K562 (cell line): ENCODE data around the gene VPS35L. TPM values are rescaled to one million over a fixed set of nuclear protein-coding genes. Genes with fewer than 3 reads are reported as not detected.

Experiments
- ATAC-seq: fragments of 200-7000 bp; cut with Tn5 transposase; 3 replicates; pipeline ENCODE4 v1.9.1; 2020; ENCODE audit warnings: moderate library complexity
- BruUV-seq: library from RNA; stranded (reverse); fragments of 400-500 nt; replicated peaks from 2 replicates; lab custom pipeline; 2021; lab: Mats Ljungman, UMichigan
- CTCF ChIA-PET: fragments of 300-600 bp; formaldehyde crosslinking; extraction: SDS; loops from one replicate; lab custom pipeline; 2021; ENCODE audit warnings: low intra/inter-chr PET ratio; lab: Yijun Ruan, JAX
- POLR2A ChIA-PET: fragments of 300-600, 350-650 bp; sonication (Branson Sonifier 250); formaldehyde crosslinking; extraction: SDS; loops from one replicate; lab custom pipeline; 2021; ENCODE audit warnings: antibody characterized with exemption, inconsistent platforms; lab: Yijun Ruan, JAX
- DNase-seq, 4 experiments: peaks; one replicate each; pipeline versions ENCODE4 v3.0.0 to v3.0.0-alpha.2; 2011 to 2018; ENCODE audit warnings: low spot score in 3 of 4, mixed read lengths in 3 of 4; ENCODE audit errors: extremely low read depth in 1 of 4
- FAIRE-seq: peaks from 2 replicates; lab custom pipeline; 2011; peaks lifted over from hg19 to GRCh38; lab: Jason Lieb, UNC
- H2AFZ ChIP-seq: 2 replicates; pipeline ENCODE4 v1.6.0; 2011; ENCODE audit warnings: low read depth, low read length, control low read depth, inconsistent platforms
- H3K27ac ChIP-seq: fragments of 200-600 bp; 3 replicates; pipeline ENCODE4 v1.8.0; 2011; ENCODE audit warnings: low read depth, mild to moderate bottlenecking, control low read depth, inconsistent platforms, low read length, moderate library complexity, mixed read lengths; ENCODE audit errors: extremely low read depth
- H3K27me3 ChIP-seq, 2 experiments: fragments of 300-600 bp in 1 of 2; 2 replicates in 1 of 2; 3 replicates in 1 of 2; pipeline versions ENCODE4 v1.6.0 to v1.8.0; 2011; ENCODE audit warnings: inconsistent platforms in 2 of 2, low read length in 2 of 2, mild to moderate bottlenecking in 1 of 2, mixed read lengths in 1 of 2, moderate library complexity in 1 of 2; ENCODE audit not compliant: control insufficient read depth in 2 of 2, insufficient read depth in 2 of 2
- H3K36me3 ChIP-seq: fragments of 300-600 bp; 3 replicates; pipeline ENCODE4 v1.8.0; 2011; ENCODE audit warnings: mild to moderate bottlenecking, low read length, inconsistent platforms; ENCODE audit not compliant: control insufficient read depth, insufficient read depth
- H3K4me1 ChIP-seq, 2 experiments: fragments of 200-600 bp in 1 of 2; replicated peaks in 1 of 2; 2 replicates in 1 of 2; 3 replicates in 1 of 2; pipeline versions ENCODE4 v1.5.1 to v1.8.0; 2011; ENCODE audit warnings: inconsistent platforms in 2 of 2, low read length in 2 of 2, mild to moderate bottlenecking in 1 of 2, mixed read lengths in 1 of 2, moderate library complexity in 1 of 2; ENCODE audit not compliant: control insufficient read depth in 2 of 2, insufficient read depth in 2 of 2
- H3K4me2 ChIP-seq: 2 replicates; pipeline ENCODE4 v1.6.1; 2011; ENCODE audit warnings: low read length, control low read depth, inconsistent platforms, mixed read lengths; ENCODE audit not compliant: insufficient read depth
- H3K4me3 ChIP-seq: fragments of 200-600 bp; sonication (generic), shearing (Covaris generic); 2 replicates; pipeline ENCODE4 v1.5.1; 2016; ENCODE audit warnings: control low read depth, inconsistent platforms
- H3K79me2 ChIP-seq: fragments of 200-600 bp; 3 replicates; pipeline ENCODE4 v1.8.0; 2011; ENCODE audit warnings: low read length, inconsistent platforms; ENCODE audit not compliant: control insufficient read depth, insufficient read depth
- H3K9ac ChIP-seq, 2 experiments: 2 replicates each; pipeline versions ENCODE4 v1.6.0 to v1.6.1; 2011; ENCODE audit warnings: low read depth in 2 of 2, low read length in 2 of 2, control low read depth in 1 of 2, inconsistent platforms in 1 of 2, mild to moderate bottlenecking in 1 of 2, mixed read lengths in 1 of 2; ENCODE audit not compliant: insufficient read depth in 1 of 2
- H3K9me1 ChIP-seq: one replicate; pipeline ENCODE4 v1.6.0; 2011; ENCODE audit warnings: inconsistent platforms, mild to moderate bottlenecking, low read length, moderate library complexity; ENCODE audit not compliant: control insufficient read depth, insufficient read depth
- H3K9me3 ChIP-seq: replicated peaks from 2 replicates; pipeline ENCODE4 v1.5.1; 2011; ENCODE audit warnings: low read depth, low read length, inconsistent platforms; ENCODE audit not compliant: control insufficient read depth, insufficient read depth
- H4K20me1 ChIP-seq: replicated peaks from 2 replicates; pipeline ENCODE4 v1.6.1; 2011; ENCODE audit warnings: low read length, inconsistent platforms, mixed read lengths; ENCODE audit not compliant: control insufficient read depth, insufficient read depth
- BRCA1 ChIP-seq, 2 experiments: fragments of 450-650 bp in 1 of 2; sonication (generic) in 1 of 2; formaldehyde crosslinking in 1 of 2; IDR thresholded peaks; 2 replicates each; pipeline versions ENCODE4 v1.5.0 to v1.6.1; 2017 to 2020; ENCODE audit warnings: mild to moderate bottlenecking in 1 of 2, missing genetic modification reagents in 1 of 2
- CXXC5 ChIP-seq: fragments of 250-450 bp; sonication (Bioruptor Pico); IDR thresholded peaks from 2 replicates; pipeline ENCODE4 v1.8.0; 2022; ENCODE audit warnings: inconsistent platforms, mild to moderate bottlenecking, moderate library complexity
- ETV1 ChIP-seq: fragments of 450-650 bp; conservative IDR thresholded peaks from 2 replicates; pipeline ENCODE4 v1.6.1; 2016; ENCODE audit warnings: missing genetic modification characterization, control low read depth, low read depth, missing compliant biosample characterization
- EWSR1 ChIP-seq: fragments of 450-650 bp; IDR thresholded peaks from 2 replicates; pipeline ENCODE4 v1.6.1; 2018; ENCODE audit warnings: borderline replicate concordance, mild to moderate bottlenecking, low read depth, moderate library complexity; ENCODE audit not compliant: partially characterized antibody
- HNRNPLL ChIP-seq: fragments of 200-400 bp; formaldehyde crosslinking; IDR thresholded peaks from 2 replicates; pipeline ENCODE4 v1.6.1; 2017; ENCODE audit warnings: low read length, low read depth, mild to moderate bottlenecking; ENCODE audit not compliant: poor library complexity, severe bottlenecking
- KDM2B ChIP-seq: fragments of 250-450 bp; sonication (Bioruptor Pico); IDR thresholded peaks from 2 replicates; pipeline ENCODE4 v1.8.0; 2021; ENCODE audit warnings: mild to moderate bottlenecking, moderate library complexity
- KHSRP ChIP-seq: fragments of 450-650 bp; IDR thresholded peaks from 2 replicates; pipeline ENCODE4 v1.6.1; 2017
- KLF1 ChIP-seq: fragments of 450-650 bp; IDR thresholded peaks from 2 replicates; pipeline ENCODE4 v1.6.1; 2016; ENCODE audit warnings: missing genetic modification characterization, missing compliant biosample characterization
- POU5F1 ChIP-seq: fragments of 150-350 bp; IDR thresholded peaks from 2 replicates; pipeline ENCODE4 v1.6.1; 2014; ENCODE audit warnings: borderline replicate concordance, low read length, low read depth, mild to moderate bottlenecking; ENCODE audit not compliant: partially characterized antibody
- SAFB ChIP-seq: fragments of 200-400 bp; formaldehyde crosslinking; IDR thresholded peaks from 2 replicates; pipeline ENCODE4 v1.6.1; 2017; ENCODE audit warnings: low read depth, low read length, borderline replicate concordance
- ZNF121 ChIP-seq: sonication (generic); formaldehyde crosslinking; conservative IDR thresholded peaks from 2 replicates; pipeline ENCODE4 v1.8.0; 2022; ENCODE audit warnings: missing genetic modification reagents
- WGBS: fragments of 100-300 bp; shearing (Covaris generic); methylation state at CpG from one replicate; pipeline ENCODE4 v1.1.6; 2016; ENCODE audit warnings: low coverage, mixed read lengths; ENCODE audit not compliant: insufficient coverage; ENCODE audit errors: missing lambda C conversion rate; 5-methylcytosine and 5-hydroxymethylcytosine counted together
- in situ Hi-C: fragments of 300-500 bp; cut with MboI; formaldehyde crosslinking; loops from 4 replicates; pipeline ENCODE4 v1.15.0; 2018; ENCODE audit warnings: inconsistent platforms, mixed read lengths
- intact Hi-C: fragments of 100-400 bp; cut with micrococcal nuclease; formaldehyde crosslinking; loops from 2 replicates; pipeline ENCODE4 v1.14.2; 2022
- polyA plus RNA-seq, 8 experiments: library from polyadenylated mRNA; depleted of rRNA in 4 of 8; stranded (reverse) in 5 of 8; unstranded in 3 of 8; fragments of >200 nt; fragmentation: Nextera tagmentation in 2 of 8; fragmentation: Illumina TruSeq in 1 of 8; extraction: Ambion mirVana in 2 of 8; extraction: Trizol in 1 of 8; gene quantifications; 2 replicates each; pipeline versions ENCODE4 v1.2.1 to v1.2.3, GENCODE V29; 2011 to 2014; ENCODE audit warnings: inconsistent platforms in 1 of 8, missing spikeins in 1 of 8
- total RNA-seq, 7 experiments: library from RNA; depleted of rRNA in 6 of 7; stranded (reverse); fragments of >200 nt in 6 of 7; fragmentation: Illumina TruSeq in 2 of 7; extraction: Trizol in 2 of 7; gene quantifications; 2 replicates each; pipeline versions ENCODE4 v1.2.1 to v1.2.3, GENCODE V29; 2011 to 2021; ENCODE audit warnings: low replicate concordance in 1 of 7
- TF ChIP-seq, protein P1 (sequence below): fragments of 450-650 bp; IDR thresholded peaks from 2 replicates; pipeline ENCODE4 v1.7.1; 2018; ENCODE audit warnings: mild to moderate bottlenecking, low read depth; ENCODE audit not compliant: partially characterized antibody
- TF ChIP-seq, protein P2 (sequence below): fragments of 250-450 bp; sonication (Bioruptor Pico); IDR thresholded peaks from 2 replicates; pipeline ENCODE4 v1.9.0; 2021; ENCODE audit warnings: mild to moderate bottlenecking, inconsistent platforms
- TF ChIP-seq, protein P3 (sequence below), 2 experiments: fragments of 450-650 bp in 1 of 2; sonication (generic) in 1 of 2; formaldehyde crosslinking; conservative IDR thresholded peaks; 2 replicates each; pipeline versions ENCODE4 v1.4.0 to v1.8.1; 2020 to 2022; ENCODE audit warnings: mild to moderate bottlenecking in 1 of 2, missing genetic modification reagents in 1 of 2
- TF ChIP-seq, protein P4 (sequence below): fragments of 250-450 bp; sonication (Bioruptor Pico); IDR thresholded peaks from 2 replicates; pipeline ENCODE4 v1.5.0; 2020; ENCODE audit warnings: mild to moderate bottlenecking

VPS35L gene
- total and polyA plus RNA-seq, 9 of the 15 experiments (the other 6 are each of a cell fraction or from before 2014, with no cell fraction given) = 10.2 to 30.4 (median 20.1) TPM

GRCh38 chr16:19713697-19714096, 158.2 kb downstream of the VPS35L start:
- DNase-seq = no peak
- peaks cover 84% of the 10 kb centered on the region for H3K79me2 ChIP-seq
- BruUV-seq = no TSS peak
- peaks cover 74% of the 10 kb centered on the region for H3K36me3 ChIP-seq
- H3K9ac ChIP-seq = no peak overlapping the region
- H3K4me3 ChIP-seq = no peak overlapping the region
- no peaks in the 10 kb centered on the region for H3K9me3 ChIP-seq
- peaks cover 24 to 43% of the 10 kb centered on the region in 2 experiments; a peak in 4 of 5 replicates for H3K4me1 ChIP-seq
- H2AFZ ChIP-seq = no peak overlapping the region
- FAIRE-seq = no peak
- no peak overlapping the region for H3K27ac ChIP-seq
- WGBS = 97% methylated on average over 6 of the region's 6 CpGs
- CTCF ChIA-PET = no interaction called here
- peaks cover 11% of the 10 kb centered on the region for H3K9me1 ChIP-seq
- ATAC-seq = no peak
- peaks cover 32% of the 10 kb centered on the region; the same call in 1 of the 2 replicates for H4K20me1 ChIP-seq
- POLR2A ChIA-PET = interaction anchor here (0.6 to 0.8 kb wide), 3 partner anchors 8 to 174 kb away, joined by 3 to 4 read pairs (median 3); no protein-coding TSS in a partner anchor
- in situ Hi-C loops (no loop called here), intact Hi-C loops (no loop called here)
- no peaks in the 10 kb centered on the region for H3K27me3 ChIP-seq
- no peak overlapping the region for H3K4me2 ChIP-seq
- TF ChIP-seq ZNF121 (CRISPR knock-in tag) = no peak
- TF ChIP-seq BRCA1 (IDR thresholded peaks at IDR 0.05) = no peak
- no peak for TF ChIP-seq BRCA1 (CRISPR knock-in tag; IDR thresholded peaks at IDR 0.05)
- no peak for TF ChIP-seq ETV1 (tag)
- TF ChIP-seq, protein P1, sequence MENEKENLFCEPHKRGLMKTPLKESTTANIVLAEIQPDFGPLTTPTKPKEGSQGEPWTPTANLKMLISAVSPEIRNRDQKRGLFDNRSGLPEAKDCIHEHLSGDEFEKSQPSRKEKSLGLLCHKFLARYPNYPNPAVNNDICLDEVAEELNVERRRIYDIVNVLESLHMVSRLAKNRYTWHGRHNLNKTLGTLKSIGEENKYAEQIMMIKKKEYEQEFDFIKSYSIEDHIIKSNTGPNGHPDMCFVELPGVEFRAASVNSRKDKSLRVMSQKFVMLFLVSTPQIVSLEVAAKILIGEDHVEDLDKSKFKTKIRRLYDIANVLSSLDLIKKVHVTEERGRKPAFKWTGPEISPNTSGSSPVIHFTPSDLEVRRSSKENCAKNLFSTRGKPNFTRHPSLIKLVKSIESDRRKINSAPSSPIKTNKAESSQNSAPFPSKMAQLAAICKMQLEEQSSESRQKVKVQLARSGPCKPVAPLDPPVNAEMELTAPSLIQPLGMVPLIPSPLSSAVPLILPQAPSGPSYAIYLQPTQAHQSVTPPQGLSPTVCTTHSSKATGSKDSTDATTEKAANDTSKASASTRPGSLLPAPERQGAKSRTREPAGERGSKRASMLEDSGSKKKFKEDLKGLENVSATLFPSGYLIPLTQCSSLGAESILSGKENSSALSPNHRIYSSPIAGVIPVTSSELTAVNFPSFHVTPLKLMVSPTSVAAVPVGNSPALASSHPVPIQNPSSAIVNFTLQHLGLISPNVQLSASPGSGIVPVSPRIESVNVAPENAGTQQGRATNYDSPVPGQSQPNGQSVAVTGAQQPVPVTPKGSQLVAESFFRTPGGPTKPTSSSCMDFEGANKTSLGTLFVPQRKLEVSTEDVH = no peak
- TF ChIP-seq KLF1 (tag) = no peak
- TF ChIP-seq, protein P2, sequence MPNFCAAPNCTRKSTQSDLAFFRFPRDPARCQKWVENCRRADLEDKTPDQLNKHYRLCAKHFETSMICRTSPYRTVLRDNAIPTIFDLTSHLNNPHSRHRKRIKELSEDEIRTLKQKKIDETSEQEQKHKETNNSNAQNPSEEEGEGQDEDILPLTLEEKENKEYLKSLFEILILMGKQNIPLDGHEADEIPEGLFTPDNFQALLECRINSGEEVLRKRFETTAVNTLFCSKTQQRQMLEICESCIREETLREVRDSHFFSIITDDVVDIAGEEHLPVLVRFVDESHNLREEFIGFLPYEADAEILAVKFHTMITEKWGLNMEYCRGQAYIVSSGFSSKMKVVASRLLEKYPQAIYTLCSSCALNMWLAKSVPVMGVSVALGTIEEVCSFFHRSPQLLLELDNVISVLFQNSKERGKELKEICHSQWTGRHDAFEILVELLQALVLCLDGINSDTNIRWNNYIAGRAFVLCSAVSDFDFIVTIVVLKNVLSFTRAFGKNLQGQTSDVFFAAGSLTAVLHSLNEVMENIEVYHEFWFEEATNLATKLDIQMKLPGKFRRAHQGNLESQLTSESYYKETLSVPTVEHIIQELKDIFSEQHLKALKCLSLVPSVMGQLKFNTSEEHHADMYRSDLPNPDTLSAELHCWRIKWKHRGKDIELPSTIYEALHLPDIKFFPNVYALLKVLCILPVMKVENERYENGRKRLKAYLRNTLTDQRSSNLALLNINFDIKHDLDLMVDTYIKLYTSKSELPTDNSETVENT (CRISPR knock-in tag) = no peak
- TF ChIP-seq CXXC5 (CRISPR knock-in tag) = no peak
- TF ChIP-seq KHSRP = no peak
- TF ChIP-seq EWSR1 = no peak
- TF ChIP-seq SAFB = no peak
- TF ChIP-seq HNRNPLL = no peak
- no peak for TF ChIP-seq POU5F1
- TF ChIP-seq, protein P3, sequence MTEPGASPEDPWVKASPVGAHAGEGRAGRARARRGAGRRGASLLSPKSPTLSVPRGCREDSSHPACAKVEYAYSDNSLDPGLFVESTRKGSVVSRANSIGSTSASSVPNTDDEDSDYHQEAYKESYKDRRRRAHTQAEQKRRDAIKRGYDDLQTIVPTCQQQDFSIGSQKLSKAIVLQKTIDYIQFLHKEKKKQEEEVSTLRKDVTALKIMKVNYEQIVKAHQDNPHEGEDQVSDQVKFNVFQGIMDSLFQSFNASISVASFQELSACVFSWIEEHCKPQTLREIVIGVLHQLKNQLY (CRISPR knock-in tag; conservative IDR thresholded peaks at IDR 0.05) = no peak
- TF ChIP-seq, protein P4, sequence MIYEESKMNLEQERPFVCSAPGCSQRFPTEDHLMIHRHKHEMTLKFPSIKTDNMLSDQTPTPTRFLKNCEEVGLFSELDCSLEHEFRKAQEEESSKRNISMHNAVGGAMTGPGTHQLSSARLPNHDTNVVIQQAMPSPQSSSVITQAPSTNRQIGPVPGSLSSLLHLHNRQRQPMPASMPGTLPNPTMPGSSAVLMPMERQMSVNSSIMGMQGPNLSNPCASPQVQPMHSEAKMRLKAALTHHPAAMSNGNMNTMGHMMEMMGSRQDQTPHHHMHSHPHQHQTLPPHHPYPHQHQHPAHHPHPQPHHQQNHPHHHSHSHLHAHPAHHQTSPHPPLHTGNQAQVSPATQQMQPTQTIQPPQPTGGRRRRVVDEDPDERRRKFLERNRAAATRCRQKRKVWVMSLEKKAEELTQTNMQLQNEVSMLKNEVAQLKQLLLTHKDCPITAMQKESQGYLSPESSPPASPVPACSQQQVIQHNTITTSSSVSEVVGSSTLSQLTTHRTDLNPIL = no peak
- no peak for TF ChIP-seq KDM2B
